Activated naive CD4-positive, alpha-beta T cell treated with anti-CD3 and anti-CD28 coated beads, Interleukin-2, amount 10 ng/mL, durations not matched to agents 7 days and 5 days (primary cell): ENCODE data around the gene SMIM5.
"Not testable (repeated sequence)": the region's sequence is repeated elsewhere in the genome, so short reads cannot be mapped to it uniquely, and the experiment has no call there.

Experiments
- CTCF ChIA-PET: fragments of 350-600 bp; sonication (Branson Sonifier 250); formaldehyde crosslinking; loops from one replicate; lab custom pipeline; 2021; ENCODE audit warnings: antibody characterized with exemption; lab: Charles Lee
- DNase-seq: peaks from one replicate; pipeline ENCODE4 v3.0.0-alpha.2; 2020
- H3K27ac Mint-ChIP-seq: one replicate; pipeline ENCODE4 v1.8.0; 2021; ENCODE audit warnings: mild to moderate bottlenecking, moderate library complexity, mixed read lengths
- H3K27me3 Mint-ChIP-seq: one replicate; pipeline ENCODE4 v1.8.0; 2021; ENCODE audit warnings: mild to moderate bottlenecking, mixed read lengths
- H3K36me3 Mint-ChIP-seq: one replicate; pipeline ENCODE4 v1.8.0; 2021; ENCODE audit warnings: mixed read lengths
- H3K4me1 Mint-ChIP-seq: one replicate; pipeline ENCODE4 v1.8.0; 2021; ENCODE audit warnings: mixed read lengths
- H3K4me3 Mint-ChIP-seq: one replicate; pipeline ENCODE4 v1.8.0; 2021; ENCODE audit warnings: mild to moderate bottlenecking, moderate library complexity, mixed read lengths
- H3K9me3 Mint-ChIP-seq: one replicate; pipeline ENCODE4 v1.8.0; 2021; ENCODE audit warnings: mixed read lengths

SMIM5 gene

GRCh38 chr17:75635610-75636202, 2.5 kb downstream of the SMIM5 start:
- CTCF ChIA-PET: interaction anchor here (0.7 to 18.1 kb wide), 5 partner anchors 8 to 114 kb away, joined by 4 to 380 read pairs (median 78); partner anchors contain the start of gene ITGB4
- Mint-ChIP-seq H3K4me3 (no peak overlapping the region), H3K27me3 (no peaks in the 10 kb centered on the region), H3K36me3 (no peaks in the 10 kb centered on the region), H3K9me3 (no peaks in the 10 kb centered on the region), H3K4me1 (no peaks in the 10 kb centered on the region), H3K27ac (no peak overlapping the region)
- DNase-seq: no peak

GRCh38 chr17:75636381-75637142, 3.3 kb downstream of the SMIM5 start:
- Mint-ChIP-seq H3K9me3 (no peaks in the 10 kb centered on the region), H3K4me1 (no peaks in the 10 kb centered on the region), H3K36me3 (no peaks in the 10 kb centered on the region), H3K27ac (no peak overlapping the region), H3K27me3 (no peaks in the 10 kb centered on the region), H3K4me3 (no peak overlapping the region)
- CTCF ChIA-PET: interaction anchor here (0.9 to 18.1 kb wide), 4 partner anchors 12 to 183 kb away, joined by 3 to 380 read pairs (median 66); no protein-coding TSS in a partner anchor
- DNase-seq: no peak

- CTCF ChIA-PET: interaction anchor here (4.9 to 18.1 kb wide), 3 partner anchors 13 to 112 kb away, joined by 30 to 380 read pairs (median 101); no protein-coding TSS in a partner anchor
- H3K27me3 Mint-ChIP-seq: no peaks in the 10 kb centered on the region
- no peak for DNase-seq
- no peaks in the 10 kb centered on the region for H3K36me3 Mint-ChIP-seq
- no peaks in the 10 kb centered on the region for H3K4me1 Mint-ChIP-seq
- no peaks in the 10 kb centered on the region for H3K9me3 Mint-ChIP-seq
- no peak overlapping the region for H3K4me3 Mint-ChIP-seq
- H3K27ac Mint-ChIP-seq: no peak overlapping the region
Observed at GRCh38 chr17:75637143-75637538, 3.9 kb downstream of the SMIM5 start.

- Mint-ChIP-seq H3K9me3 (no peaks in the 10 kb centered on the region), H3K4me3 (no peak overlapping the region), H3K27me3 (no peaks in the 10 kb centered on the region), H3K4me1 (no peaks in the 10 kb centered on the region), H3K27ac (no peak overlapping the region), H3K36me3 (no peaks in the 10 kb centered on the region)
- CTCF ChIA-PET: interaction anchor here (1.6 to 18.1 kb wide), 3 partner anchors 8 to 112 kb away, joined by 8 to 380 read pairs (median 101); no protein-coding TSS in a partner anchor
- no peak for DNase-seq
Observed at GRCh38 chr17:75637551-75637950, 4.3 kb downstream of the SMIM5 start.

- not testable (repeated sequence) for H3K27ac Mint-ChIP-seq, DNase-seq, H3K27me3 Mint-ChIP-seq, H3K9me3 Mint-ChIP-seq, H3K4me1 Mint-ChIP-seq, H3K4me3 Mint-ChIP-seq, H3K36me3 Mint-ChIP-seq
- CTCF ChIA-PET: interaction anchor here (1.4 to 18.1 kb wide), 4 partner anchors 9 to 111 kb away, joined by 3 to 380 read pairs (median 54); no protein-coding TSS in a partner anchor
Observed at GRCh38 chr17:75638039-75638438, 4.8 kb downstream of the SMIM5 start.

GRCh38 chr17:75638893-75639292, 5.7 kb downstream of the SMIM5 start:
- Mint-ChIP-seq H3K27me3 (no peaks in the 10 kb centered on the region), H3K4me3 (no peak overlapping the region), H3K4me1 (no peaks in the 10 kb centered on the region), H3K36me3 (no peaks in the 10 kb centered on the region), H3K9me3 (no peaks in the 10 kb centered on the region), H3K27ac (no peak overlapping the region)
- CTCF ChIA-PET: interaction anchor here (1.4 to 18.1 kb wide), 4 partner anchors 10 to 110 kb away, joined by 3 to 380 read pairs (median 8); no protein-coding TSS in a partner anchor
- DNase-seq: no peak

- CTCF ChIA-PET: interaction anchor here (1.4 to 18.1 kb wide), 3 partner anchors 14 to 110 kb away, joined by 3 to 380 read pairs (median 7); no protein-coding TSS in a partner anchor
- H3K4me1 Mint-ChIP-seq: no peaks in the 10 kb centered on the region
- no peaks in the 10 kb centered on the region for H3K27me3 Mint-ChIP-seq
- H3K4me3 Mint-ChIP-seq: no peak overlapping the region
- no peak overlapping the region for H3K27ac Mint-ChIP-seq
- H3K9me3 Mint-ChIP-seq: no peaks in the 10 kb centered on the region
- no peaks in the 10 kb centered on the region for H3K36me3 Mint-ChIP-seq
- DNase-seq: no peak
Observed at GRCh38 chr17:75639327-75639726, 6.1 kb downstream of the SMIM5 start.

GRCh38 chr17:75639771-75640555, 6.7 kb downstream of the SMIM5 start:
- H3K27ac Mint-ChIP-seq: no peak overlapping the region
- CTCF ChIA-PET: interaction anchor here (1.1 to 18.1 kb wide), 3 partner anchors 14 to 109 kb away, joined by 4 to 380 read pairs (median 7); no protein-coding TSS in a partner anchor
- DNase-seq: no peak
- H3K36me3 Mint-ChIP-seq: no peaks in the 10 kb centered on the region
- H3K4me1 Mint-ChIP-seq: no peaks in the 10 kb centered on the region
- no peaks in the 10 kb centered on the region for H3K9me3 Mint-ChIP-seq
- H3K4me3 Mint-ChIP-seq: no peak overlapping the region
- no peaks in the 10 kb centered on the region for H3K27me3 Mint-ChIP-seq

- Mint-ChIP-seq H3K27me3 (no peaks in the 10 kb centered on the region), H3K4me1 (peaks cover 4% of the 10 kb centered on the region), H3K27ac (no peak overlapping the region), H3K4me3 (no peak overlapping the region), H3K9me3 (no peaks in the 10 kb centered on the region), H3K36me3 (no peaks in the 10 kb centered on the region)
- CTCF ChIA-PET: interaction anchor here (0.8 to 6.5 kb wide), 4 partner anchors 7 to 109 kb away, joined by 3 to 78 read pairs (median 6); partner anchors contain the start of gene SMIM5
- no peak for DNase-seq
Observed at GRCh38 chr17:75640556-75641119, 7.4 kb downstream of the SMIM5 start.

GRCh38 chr17:75641343-75641742, 8.1 kb downstream of the SMIM5 start:
- H3K9me3 Mint-ChIP-seq: no peaks in the 10 kb centered on the region
- H3K27me3 Mint-ChIP-seq: no peaks in the 10 kb centered on the region
- no peaks in the 10 kb centered on the region for H3K36me3 Mint-ChIP-seq
- no peak overlapping the region for H3K4me3 Mint-ChIP-seq
- no peak overlapping the region for H3K27ac Mint-ChIP-seq
- peaks cover 11% of the 10 kb centered on the region for H3K4me1 Mint-ChIP-seq
- no peak for DNase-seq
- CTCF ChIA-PET: interaction anchor here (0.8 to 6.5 kb wide), 7 partner anchors 8 to 108 kb away, joined by 3 to 78 read pairs (median 4); partner anchors contain the start of gene SMIM5

GRCh38 chr17:75642182-75642783, 9.0 kb downstream of the SMIM5 start:
- no peaks in the 10 kb centered on the region for H3K27me3 Mint-ChIP-seq
- H3K27ac Mint-ChIP-seq: no peak overlapping the region
- no peak for DNase-seq
- H3K9me3 Mint-ChIP-seq: no peaks in the 10 kb centered on the region
- CTCF ChIA-PET: interaction anchor here (1.1 to 6.5 kb wide), 5 partner anchors 9 to 106 kb away, joined by 3 to 78 read pairs (median 5); partner anchors contain the start of gene SMIM5
- no peaks in the 10 kb centered on the region for H3K36me3 Mint-ChIP-seq
- peaks cover 15% of the 10 kb centered on the region for H3K4me1 Mint-ChIP-seq
- H3K4me3 Mint-ChIP-seq: no peak overlapping the region

GRCh38 chr17:75642784-75643642, 9.8 kb downstream of the SMIM5 start:
- CTCF ChIA-PET: interaction anchor here (1.0 to 6.5 kb wide), 6 partner anchors 10 to 105 kb away, joined by 3 to 78 read pairs (median 4); partner anchors contain the start of gene SMIM5
- Mint-ChIP-seq H3K9me3 (no peaks in the 10 kb centered on the region), H3K4me3 (no peak overlapping the region), H3K4me1 (peaks cover 15% of the 10 kb centered on the region), H3K27me3 (no peaks in the 10 kb centered on the region), H3K27ac (no peak overlapping the region), H3K36me3 (no peaks in the 10 kb centered on the region)
- DNase-seq: no peak
